ACC112 (cell line): ENCODE data around the gene CLDN5.

ENCODE experiments used
- H2AFZ ChIP-seq: fragments of 200-600 bp; sonication (generic); one replicate; pipeline ENCODE4 v1.6.0; 2017; ENCODE audit warnings: antibody characterized with exemption, low read length; ENCODE audit not compliant: unreplicated experiment
- H3K27ac ChIP-seq: fragments of 200-600 bp; sonication (generic); 2 replicates; pipeline ENCODE4 v1.5.1; 2014; ENCODE audit warnings: low read depth, mild to moderate bottlenecking, antibody characterized with exemption, low read length, moderate library complexity
- H3K27me3 ChIP-seq: fragments of 200-600 bp; sonication (generic); 2 replicates; pipeline ENCODE4 v1.6.1; 2014; ENCODE audit warnings: mild to moderate bottlenecking, antibody characterized with exemption, low read length, moderate library complexity, mixed read lengths; ENCODE audit not compliant: insufficient read depth
- H3K36me3 ChIP-seq: fragments of 200-600 bp; sonication (generic); 2 replicates; pipeline ENCODE4 v1.6.1; 2016; ENCODE audit warnings: mild to moderate bottlenecking, antibody characterized with exemption, low read length, moderate library complexity, mixed read lengths; ENCODE audit not compliant: insufficient read depth
- H3K4me1 ChIP-seq: fragments of 200-600 bp; sonication (generic); one replicate; pipeline ENCODE4 v1.6.1; 2016; ENCODE audit warnings: low read length, mixed read lengths; ENCODE audit not compliant: insufficient read depth, unreplicated experiment, control insufficient read depth
- H3K4me3 ChIP-seq: fragments of 200-600 bp; sonication (generic); 2 replicates; pipeline ENCODE4 v1.5.1; 2014; ENCODE audit warnings: mild to moderate bottlenecking, low read depth, low read length
- H3K79me2 ChIP-seq: fragments of 200-600 bp; sonication (generic); one replicate; pipeline ENCODE4 v1.6.0; 2016; ENCODE audit warnings: low read length; ENCODE audit not compliant: control insufficient read depth, unreplicated experiment, insufficient read depth

CLDN5 gene

DNA sequence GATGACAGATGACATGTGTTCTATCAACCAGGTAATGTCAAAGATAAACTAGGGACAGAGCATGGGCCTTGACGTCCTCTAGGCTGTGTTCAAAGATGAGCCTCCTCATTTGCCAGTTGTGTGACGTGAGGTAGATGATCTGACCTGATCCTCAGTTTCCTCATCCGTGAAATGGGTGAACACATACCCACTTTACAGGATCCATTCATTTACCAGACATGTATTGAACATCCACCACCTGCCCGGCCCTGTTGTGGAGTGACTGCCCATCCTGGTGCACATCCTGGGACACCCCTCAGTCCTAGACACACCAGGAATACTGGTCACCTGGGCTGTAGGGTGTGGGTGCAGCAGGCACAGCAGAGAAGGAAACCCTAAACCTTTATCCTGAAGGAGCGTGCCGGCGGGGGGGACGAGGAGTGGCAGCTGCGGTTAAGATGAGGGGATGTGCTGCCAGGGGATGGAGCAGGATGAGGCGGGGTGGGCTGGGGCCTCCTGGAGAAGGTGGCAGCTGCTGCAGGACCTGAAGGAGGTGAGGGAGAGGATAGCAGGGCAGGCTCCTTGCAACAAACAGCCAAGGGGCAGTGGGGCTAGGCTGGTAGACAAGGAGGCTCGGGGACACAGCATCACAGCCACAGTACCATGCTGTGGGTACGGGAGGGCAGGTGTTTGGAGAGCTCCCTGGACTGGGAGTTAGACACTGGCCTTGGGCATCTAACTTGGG, 8.4 kb downstream of the CLDN5 start:
- Histone ChIP-seq H3K79me2 (no peaks in the 10 kb centered on the region), H3K4me3 (no peak overlapping the region), H3K4me1 (peaks cover 3% of the 10 kb centered on the region), H3K36me3 (0 out of 2 replicates have a peak, but pooled peaks cover 8% of the 10 kb centered on the region), H2AFZ (no peak overlapping the region), H3K27ac (no peak overlapping the region), H3K27me3 (no peaks in the 10 kb centered on the region)

DNA sequence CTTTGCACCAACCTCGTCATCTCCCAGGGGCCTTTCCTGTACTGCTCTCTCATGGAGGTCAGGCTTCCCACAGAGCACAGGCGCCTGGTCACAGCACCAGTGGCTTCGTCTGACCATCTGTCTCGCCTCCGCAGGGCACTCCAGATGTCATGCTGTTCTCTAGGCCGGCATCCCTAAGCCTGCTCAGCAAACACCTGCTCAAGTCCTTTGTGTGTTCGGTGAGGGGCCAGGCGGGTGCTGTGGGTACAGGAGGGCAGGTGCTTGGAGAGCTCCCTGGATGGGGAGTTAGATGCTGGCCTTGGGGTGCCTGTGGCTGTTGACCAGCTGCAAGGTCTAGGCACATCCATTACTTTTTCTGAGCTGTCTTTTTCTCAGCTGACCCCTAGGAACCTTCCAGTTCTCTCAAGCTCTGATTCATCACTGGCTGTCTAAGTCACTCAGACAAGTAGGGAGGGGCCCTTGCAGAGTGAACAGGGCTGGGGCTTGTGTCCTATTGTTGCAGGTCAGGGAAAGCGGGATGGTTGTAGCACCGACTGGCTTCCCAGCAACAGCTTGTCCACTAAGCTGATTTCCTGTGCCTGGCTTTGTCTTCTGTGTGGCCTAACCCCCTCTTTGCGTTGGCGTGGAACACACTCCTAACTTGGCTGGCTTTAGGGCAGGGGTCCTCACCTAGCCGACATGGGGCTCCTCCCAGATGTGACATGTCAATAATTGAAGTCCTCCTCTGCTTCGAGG, 9.2 kb downstream of the CLDN5 start:
- Histone ChIP-seq H3K79me2 (no peaks in the 10 kb centered on the region), H3K27me3 (no peaks in the 10 kb centered on the region), H3K4me1 (peaks cover 3% of the 10 kb centered on the region), H3K4me3 (no peak overlapping the region), H3K36me3 (0 out of 2 replicates have a peak, but pooled peaks cover 8% of the 10 kb centered on the region), H3K27ac (no peak overlapping the region), H2AFZ (no peak overlapping the region)

DNA sequence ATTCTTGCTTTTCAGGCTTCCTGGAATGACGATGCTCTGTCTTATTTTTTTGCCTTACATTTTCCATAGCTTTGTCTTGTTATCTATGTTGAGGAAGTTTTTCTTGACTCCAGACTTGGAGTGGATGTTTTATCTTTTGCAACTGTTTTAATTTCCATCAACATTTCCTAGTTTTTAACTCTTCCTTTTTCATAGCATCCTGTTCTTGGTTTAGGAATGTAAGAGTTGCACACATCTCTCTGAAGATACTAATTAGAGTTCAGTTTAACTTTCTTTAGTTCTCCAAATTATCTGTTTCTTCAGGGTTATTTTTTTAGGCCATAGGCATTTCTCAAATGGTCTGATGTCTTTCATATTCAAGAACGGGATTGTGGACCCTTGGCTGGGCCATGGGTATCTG, 10.4 kb downstream of the CLDN5 start:
- Histone ChIP-seq H3K79me2 (no peaks in the 10 kb centered on the region), H3K4me1 (peaks cover 3% of the 10 kb centered on the region), H3K27me3 (no peaks in the 10 kb centered on the region), H3K4me3 (no peak overlapping the region), H2AFZ (no peak overlapping the region), H3K36me3 (0 out of 2 replicates have a peak, but pooled peaks cover 8% of the 10 kb centered on the region), H3K27ac (no peak overlapping the region)

DNA sequence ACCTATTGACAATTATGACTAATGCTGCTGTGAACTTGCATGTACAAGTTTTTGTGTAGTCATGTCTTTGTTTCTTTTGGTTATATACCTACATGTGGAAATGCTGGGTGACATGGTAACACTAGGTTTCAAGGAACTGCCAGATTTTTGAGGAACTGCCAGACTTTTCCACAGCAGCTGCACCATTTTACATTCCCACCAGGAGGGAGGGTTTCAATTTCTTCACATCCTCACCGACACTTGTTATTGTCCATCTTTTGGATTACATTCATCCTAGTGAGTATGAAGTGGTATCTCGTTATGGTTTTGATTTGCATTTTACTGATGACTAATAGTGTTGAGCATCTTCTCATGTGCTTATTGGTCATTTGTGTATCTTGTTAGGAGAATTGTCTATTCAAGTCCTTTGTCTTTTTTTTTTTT, 13.3 kb downstream of the CLDN5 start:
- Histone ChIP-seq H3K27me3 (no peaks in the 10 kb centered on the region), H3K4me1 (peaks cover 3% of the 10 kb centered on the region), H3K4me3 (no peak overlapping the region), H3K36me3 (0 out of 2 replicates have a peak, but pooled peaks cover 8% of the 10 kb centered on the region), H3K27ac (no peak overlapping the region), H3K79me2 (no peaks in the 10 kb centered on the region), H2AFZ (no peak overlapping the region)

DNA sequence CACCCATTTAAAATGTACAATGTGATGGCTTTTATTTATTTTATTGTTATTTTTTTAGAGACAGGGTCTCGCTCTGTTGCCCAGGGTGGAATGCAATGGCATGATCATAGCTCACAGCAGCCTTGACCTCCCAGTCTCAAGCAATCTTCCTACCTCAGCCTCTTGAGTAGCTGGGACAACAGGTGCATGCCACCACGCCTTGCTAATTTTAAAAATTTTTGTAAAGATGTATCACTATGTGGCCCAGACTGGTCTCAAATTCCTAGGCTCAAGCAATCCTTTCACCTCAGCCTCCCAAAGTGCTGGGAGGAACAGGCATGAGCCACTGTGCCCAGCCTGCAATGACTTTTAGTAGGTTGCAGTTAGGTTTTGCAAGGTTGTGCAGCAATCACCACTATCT, 14.3 kb downstream of the CLDN5 start:
- no peak overlapping the region for H3K4me3 ChIP-seq
- no peak overlapping the region for H2AFZ ChIP-seq
- no peak overlapping the region for H3K27ac ChIP-seq
- H3K79me2 ChIP-seq: no peaks in the 10 kb centered on the region
- H3K27me3 ChIP-seq: no peaks in the 10 kb centered on the region
- peaks cover 1% of the 10 kb centered on the region for H3K4me1 ChIP-seq
- H3K36me3 ChIP-seq: 0 out of 2 replicates have a peak, but pooled peaks cover 5% of the 10 kb centered on the region

DNA sequence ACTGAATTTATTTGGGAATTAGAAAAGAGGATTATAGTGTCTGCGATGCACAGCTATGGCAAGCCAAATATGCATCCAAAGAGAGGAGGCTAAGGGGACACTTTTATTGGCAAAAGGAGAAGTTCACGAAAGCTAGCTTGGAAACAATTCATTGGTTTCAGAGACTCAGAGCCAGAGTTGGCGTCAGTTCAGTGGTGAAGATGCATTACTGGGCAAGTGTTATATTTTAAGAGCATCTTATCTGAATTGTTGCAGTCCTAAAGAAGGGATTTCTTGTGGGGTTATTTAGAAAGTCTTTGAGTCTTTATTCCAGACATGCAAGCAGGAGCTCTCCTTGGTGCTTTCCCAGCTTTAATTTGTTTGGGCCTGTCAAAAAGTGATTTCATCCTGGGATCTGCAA, 15.0 kb downstream of the CLDN5 start:
- no peaks in the 10 kb centered on the region for H3K79me2 ChIP-seq
- H3K27me3 ChIP-seq: no peaks in the 10 kb centered on the region
- no peak overlapping the region for H3K4me3 ChIP-seq
- no peak overlapping the region for H3K27ac ChIP-seq
- no peaks in the 10 kb centered on the region for H3K4me1 ChIP-seq
- H3K36me3 ChIP-seq: 0 out of 2 replicates have a peak, but pooled peaks cover 5% of the 10 kb centered on the region
- no peak overlapping the region for H2AFZ ChIP-seq

DNA sequence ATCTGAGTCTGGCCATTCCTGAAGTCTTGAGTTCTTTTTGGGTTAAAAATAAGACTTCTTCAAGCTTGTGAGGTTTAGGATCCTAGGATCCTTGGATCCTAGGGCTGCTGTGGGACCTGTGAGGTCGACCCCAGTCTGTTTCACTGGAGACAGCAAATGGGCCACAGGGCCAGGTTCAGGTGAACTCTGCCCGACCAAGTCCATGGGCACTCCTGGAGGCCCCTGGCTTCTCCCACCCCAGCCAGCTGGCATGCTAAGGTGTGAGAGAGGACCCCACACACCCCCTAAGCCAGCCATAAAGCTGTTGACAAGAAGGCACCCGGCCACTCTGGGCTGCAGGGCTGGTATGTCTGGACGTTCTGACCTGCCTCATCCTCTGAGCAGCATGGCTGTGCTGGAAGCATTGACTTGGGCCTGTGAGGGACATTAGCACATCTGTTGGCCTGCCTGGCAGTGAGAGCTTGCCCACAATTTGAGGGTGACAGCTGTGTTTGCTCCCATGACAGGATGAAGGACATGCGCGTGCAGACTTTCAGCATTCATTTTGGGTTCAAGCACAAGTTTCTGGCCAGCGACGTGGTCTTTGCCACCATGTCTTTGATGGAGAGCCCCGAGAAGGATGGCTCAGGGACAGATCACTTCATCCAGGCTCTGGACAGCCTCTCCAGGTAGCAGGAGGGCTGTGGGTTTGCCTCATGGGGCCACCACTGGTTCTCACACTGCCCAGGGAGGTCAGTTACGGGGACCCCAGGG, 16.0 kb downstream of the CLDN5 start:
- Histone ChIP-seq H3K27ac (no peak overlapping the region), H3K4me3 (no peak overlapping the region), H3K27me3 (no peaks in the 10 kb centered on the region), H3K79me2 (no peaks in the 10 kb centered on the region), H3K4me1 (no peaks in the 10 kb centered on the region), H2AFZ (no peak overlapping the region), H3K36me3 (no peaks in the 10 kb centered on the region)

DNA sequence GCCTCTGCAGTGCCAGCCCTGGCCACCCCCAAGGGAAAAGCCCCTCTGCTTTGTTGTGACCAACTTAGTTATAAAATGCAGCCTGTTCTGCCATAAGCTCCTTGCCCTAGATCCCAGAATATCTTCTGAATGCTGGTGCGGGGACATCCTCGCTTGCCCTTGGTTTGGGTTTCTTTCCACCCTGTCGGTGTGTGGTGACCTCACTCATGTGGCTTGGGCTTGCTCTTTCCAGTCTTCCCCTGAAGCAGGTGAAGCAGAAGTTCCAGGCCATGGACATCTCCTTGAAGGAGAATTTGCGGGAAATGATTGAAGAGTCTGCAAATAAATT, 16.7 kb downstream of the CLDN5 start:
- Histone ChIP-seq H3K79me2 (no peaks in the 10 kb centered on the region), H3K27ac (no peak overlapping the region), H3K4me1 (no peaks in the 10 kb centered on the region), H2AFZ (no peak overlapping the region), H3K27me3 (no peaks in the 10 kb centered on the region), H3K36me3 (no peaks in the 10 kb centered on the region), H3K4me3 (no peak overlapping the region)

DNA sequence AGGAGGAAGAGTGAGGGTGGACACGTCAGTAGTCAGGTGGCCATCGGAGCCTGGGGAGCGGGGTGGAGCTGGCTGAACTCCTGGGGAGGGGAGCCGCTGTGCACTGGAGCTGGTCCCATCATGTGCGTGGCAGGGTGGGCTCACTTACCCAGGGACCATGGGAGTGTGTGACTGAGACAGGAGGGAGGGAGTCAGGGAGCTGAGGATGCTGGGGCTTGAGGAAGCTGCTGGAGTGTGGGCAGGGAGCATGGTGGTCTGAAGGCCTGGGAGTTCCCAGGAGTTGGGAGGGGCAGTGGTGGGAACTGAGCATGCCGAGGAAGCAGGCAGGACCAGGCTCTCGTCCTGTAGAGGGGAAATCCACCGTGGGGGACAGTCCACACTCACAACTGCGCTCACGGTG, 18.0 kb downstream of the CLDN5 start:
- Histone ChIP-seq H3K4me3 (no peak overlapping the region), H3K36me3 (no peaks in the 10 kb centered on the region), H2AFZ (no peak overlapping the region), H3K4me1 (no peaks in the 10 kb centered on the region), H3K79me2 (no peaks in the 10 kb centered on the region), H3K27me3 (no peaks in the 10 kb centered on the region), H3K27ac (no peak overlapping the region)

DNA sequence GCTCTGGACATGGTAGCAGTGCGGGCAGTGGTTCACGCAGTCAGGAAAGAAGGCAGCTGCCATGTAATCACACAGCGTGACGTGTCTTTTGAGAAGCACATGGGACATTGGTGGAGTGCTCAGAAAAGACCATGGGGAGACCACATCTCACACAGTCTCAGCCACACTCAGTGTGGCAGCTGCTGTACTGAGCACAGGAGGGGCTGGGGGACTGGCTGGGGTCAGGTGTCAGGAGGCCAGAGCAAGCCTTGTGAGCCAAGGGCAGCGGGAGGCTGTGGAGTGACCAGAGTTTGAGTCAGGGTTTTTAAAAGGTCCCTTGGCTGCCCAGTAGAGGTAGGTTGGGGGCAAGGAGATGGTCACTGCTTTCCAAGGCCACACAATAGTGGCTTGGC, 18.5 kb downstream of the CLDN5 start:
- Histone ChIP-seq H3K27me3 (no peaks in the 10 kb centered on the region), H3K4me3 (no peak overlapping the region), H2AFZ (no peak overlapping the region), H3K79me2 (no peaks in the 10 kb centered on the region), H3K36me3 (no peaks in the 10 kb centered on the region), H3K4me1 (no peaks in the 10 kb centered on the region), H3K27ac (no peak overlapping the region)
